H1 (cell line): ENCODE measurements around the gene IL19.

Experiments used
- EP300 ChIP-seq, 2 experiments: IDR thresholded peaks; 1 replicate in 1 of 2; 2 replicates in 1 of 2; pipeline ENCODE4 v1.6.1; 2011 to 2012; ENCODE audit warnings: low read depth in 2 of 2, low read length in 2 of 2, mild to moderate bottlenecking in 2 of 2, borderline replicate concordance in 1 of 2, inconsistent platforms in 1 of 2, moderate library complexity in 1 of 2
- EZH2 ChIP-seq: fragments of 200-600 bp; sonication (generic); IDR thresholded peaks from 2 replicates; pipeline ENCODE4 v1.7.1; 2012; ENCODE audit warnings: low read depth, mild to moderate bottlenecking, moderate library complexity, low read length, inconsistent platforms; ENCODE audit not compliant: severe bottlenecking
- HDAC2 ChIP-seq, 2 experiments: fragments of 300-600 bp in 1 of 2; sonication (generic) in 1 of 2; IDR thresholded peaks; 2 replicates each; pipeline ENCODE4 v1.6.1; 2011 to 2012; ENCODE audit warnings: low read depth in 2 of 2, low read length in 2 of 2, mild to moderate bottlenecking in 2 of 2, moderate library complexity in 2 of 2, borderline replicate concordance in 1 of 2, inconsistent platforms in 1 of 2
- POLR2A ChIP-seq, 2 experiments: IDR thresholded peaks; 1 replicate in 1 of 2; 2 replicates in 1 of 2; pipeline ENCODE4 v1.6.1; 2011; ENCODE audit warnings: low read depth in 2 of 2, low read length in 2 of 2, mild to moderate bottlenecking in 2 of 2; ENCODE audit errors: control extremely low read depth in 1 of 2
- POLR2AphosphoS5 ChIP-seq: IDR thresholded peaks from 2 replicates; pipeline ENCODE4 v1.6.1; 2011; ENCODE audit warnings: low read depth, low read length
- RFX5 ChIP-seq: IDR thresholded peaks from 2 replicates; pipeline ENCODE4 v1.6.1; 2011; ENCODE audit warnings: low read depth, low read length, improper control_type of control experiment, borderline replicate concordance
- SRF ChIP-seq: IDR thresholded peaks from 2 replicates; pipeline ENCODE4 v1.6.1; 2011; ENCODE audit warnings: mild to moderate bottlenecking, low read depth, low read length, moderate library complexity
- TF ChIP-seq, protein P1 (sequence below), 3 experiments: IDR thresholded peaks; 1 replicate in 2 of 3; 2 replicates in 1 of 3; pipeline versions ENCODE4 v1.5.1 to v1.6.1; 2011; ENCODE audit warnings: low read length in 3 of 3, mild to moderate bottlenecking in 3 of 3, inconsistent platforms in 2 of 3, low read depth in 1 of 3, moderate library complexity in 1 of 3; ENCODE audit not compliant: insufficient read depth in 1 of 3; ENCODE audit errors: control extremely low read depth in 1 of 3

DNA sequence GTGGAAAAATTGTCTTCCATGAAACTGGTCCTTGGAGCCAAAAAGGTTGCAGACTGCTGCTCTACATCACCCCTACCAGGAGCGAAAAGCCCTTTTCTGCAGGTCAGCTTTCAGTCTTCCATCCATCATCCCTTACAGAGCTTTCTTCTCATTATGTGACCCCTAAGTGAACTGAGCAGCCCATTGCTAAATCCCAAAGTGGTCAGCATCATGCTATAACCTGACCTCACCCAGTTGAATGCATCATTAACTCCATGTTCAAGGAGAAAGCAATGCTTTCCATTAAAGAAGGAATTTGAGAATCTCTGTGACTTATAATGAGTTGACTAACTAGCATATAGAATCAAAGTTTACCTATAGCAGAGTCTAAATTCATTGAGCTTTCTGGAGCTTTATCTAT lies 116.3 kb downstream of the IL19 start:
- TF ChIP-seq HDAC2 (IDR thresholded peaks at IDR 0.05; ENCODE audit: borderline replicate concordance in 1 of 2, low read depth in 2 of 2, low read length in 2 of 2) (no peak), RFX5 (no peak), POLR2AphosphoS5 (no peak), SRF (no peak), EP300 (IDR thresholded peaks at IDR 0.05; ENCODE audit: borderline replicate concordance in 1 of 2, low read depth in 2 of 2, low read length in 2 of 2) (no peak), POLR2A (IDR thresholded peaks at IDR 0.05; ENCODE audit: control extremely low read depth in 1 of 2, low read depth in 2 of 2, low read length in 2 of 2) (no peak), EZH2 (no peak)
- TF ChIP-seq, protein P1, sequence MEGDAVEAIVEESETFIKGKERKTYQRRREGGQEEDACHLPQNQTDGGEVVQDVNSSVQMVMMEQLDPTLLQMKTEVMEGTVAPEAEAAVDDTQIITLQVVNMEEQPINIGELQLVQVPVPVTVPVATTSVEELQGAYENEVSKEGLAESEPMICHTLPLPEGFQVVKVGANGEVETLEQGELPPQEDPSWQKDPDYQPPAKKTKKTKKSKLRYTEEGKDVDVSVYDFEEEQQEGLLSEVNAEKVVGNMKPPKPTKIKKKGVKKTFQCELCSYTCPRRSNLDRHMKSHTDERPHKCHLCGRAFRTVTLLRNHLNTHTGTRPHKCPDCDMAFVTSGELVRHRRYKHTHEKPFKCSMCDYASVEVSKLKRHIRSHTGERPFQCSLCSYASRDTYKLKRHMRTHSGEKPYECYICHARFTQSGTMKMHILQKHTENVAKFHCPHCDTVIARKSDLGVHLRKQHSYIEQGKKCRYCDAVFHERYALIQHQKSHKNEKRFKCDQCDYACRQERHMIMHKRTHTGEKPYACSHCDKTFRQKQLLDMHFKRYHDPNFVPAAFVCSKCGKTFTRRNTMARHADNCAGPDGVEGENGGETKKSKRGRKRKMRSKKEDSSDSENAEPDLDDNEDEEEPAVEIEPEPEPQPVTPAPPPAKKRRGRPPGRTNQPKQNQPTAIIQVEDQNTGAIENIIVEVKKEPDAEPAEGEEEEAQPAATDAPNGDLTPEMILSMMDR (IDR thresholded peaks at IDR 0.05; ENCODE audit: control extremely low read depth in 1 of 3, insufficient read depth in 1 of 3, low read depth in 1 of 3, low read length in 3 of 3), result no peak
